GM21619 (cell line): Measurements from ENCODE around the gene CNIH4.
A peak's percentile ranks its signal among the peaks of the same experiment; 100 is the strongest.
"Not testable (repeated sequence)": the region's sequence is repeated elsewhere in the genome, so short reads cannot be mapped to it uniquely, and the experiment has no call there.

Experiments
- ATAC-seq: cut with Tn5 transposase; IDR thresholded peaks from one replicate; pipeline ENCODE4 v1.9.1; 2021; ENCODE audit not compliant: unreplicated experiment

CNIH4 gene

DNA sequence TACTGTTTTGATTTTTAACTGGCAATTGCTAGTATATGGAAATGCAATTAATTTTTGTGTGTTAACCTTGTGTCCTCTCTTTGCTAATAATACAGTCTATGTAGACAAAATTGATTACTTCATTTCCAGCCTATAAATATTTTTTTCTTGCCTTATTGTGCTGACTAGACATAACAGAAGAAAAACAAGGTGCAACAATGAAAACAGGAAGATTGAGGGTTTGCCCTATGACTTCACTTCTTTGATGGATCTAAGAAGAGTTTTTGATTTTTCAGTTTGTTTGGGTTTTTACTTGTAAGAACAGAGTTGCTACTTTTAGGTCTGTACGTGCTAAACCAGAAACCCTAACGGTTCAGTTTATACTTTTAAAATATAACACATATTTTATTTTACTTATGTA is 8.5 kb upstream of the CNIH4 start:
- no peak for ATAC-seq

- not testable (repeated sequence) for ATAC-seq
These were observed 7.0 kb upstream of the CNIH4 start for GRCh38 chr1:224349716-224350115.

GRCh38 chr1:224352436-224353085 is 4.1 kb upstream of the CNIH4 start:
- not testable (repeated sequence) for ATAC-seq

- no peak for ATAC-seq
These were observed 2.4 kb upstream of the CNIH4 start for GRCh38 chr1:224353975-224354925.

DNA sequence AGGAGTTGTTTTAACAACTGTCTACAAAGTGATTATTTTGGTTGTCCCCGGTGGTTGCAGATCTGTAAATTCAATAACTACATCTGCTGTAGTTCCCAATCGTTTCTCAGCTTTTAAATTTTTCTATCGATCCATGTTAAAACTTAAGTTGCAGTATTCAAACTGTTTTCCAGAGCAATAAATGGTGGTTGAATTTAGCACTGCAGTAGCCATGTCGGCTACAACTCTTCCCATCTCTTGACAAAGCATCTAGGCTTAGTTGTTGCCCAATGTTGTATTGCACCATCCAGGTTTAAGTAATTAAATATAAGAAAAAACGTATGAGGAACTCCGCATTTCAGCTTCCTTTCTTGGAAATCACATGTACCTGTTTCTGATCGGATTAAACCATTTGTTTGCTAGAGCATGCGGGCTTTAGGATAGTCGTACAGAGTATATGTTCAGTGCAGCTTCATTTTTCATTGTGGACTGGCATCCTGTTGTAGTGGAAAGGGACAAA is 996 bp downstream of the CNIH4 start:
- ATAC-seq, result no peak

GRCh38 chr1:224358237-224358636 is 1.6 kb downstream of the CNIH4 start:
- ATAC-seq, result no peak

DNA sequence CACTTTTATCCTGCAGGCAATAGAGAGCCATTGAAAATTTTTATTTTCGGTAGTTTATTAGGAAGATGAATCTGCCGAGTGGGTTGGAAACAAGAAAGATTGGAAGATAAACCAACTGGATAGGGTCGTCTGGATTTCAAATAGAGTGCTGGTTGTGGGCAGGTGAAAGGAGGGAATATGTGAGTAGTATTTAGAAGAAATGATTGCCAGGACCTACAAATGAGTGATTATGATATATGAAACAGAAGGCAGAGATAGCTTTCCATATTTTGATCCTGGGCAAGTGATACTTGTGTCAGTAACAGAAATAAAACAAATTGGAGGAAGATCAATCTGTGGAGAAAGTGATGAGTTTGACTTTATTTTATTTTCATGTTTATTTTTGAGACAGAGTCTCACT is 2.5 kb downstream of the CNIH4 start:
- ATAC-seq, result no peak

DNA sequence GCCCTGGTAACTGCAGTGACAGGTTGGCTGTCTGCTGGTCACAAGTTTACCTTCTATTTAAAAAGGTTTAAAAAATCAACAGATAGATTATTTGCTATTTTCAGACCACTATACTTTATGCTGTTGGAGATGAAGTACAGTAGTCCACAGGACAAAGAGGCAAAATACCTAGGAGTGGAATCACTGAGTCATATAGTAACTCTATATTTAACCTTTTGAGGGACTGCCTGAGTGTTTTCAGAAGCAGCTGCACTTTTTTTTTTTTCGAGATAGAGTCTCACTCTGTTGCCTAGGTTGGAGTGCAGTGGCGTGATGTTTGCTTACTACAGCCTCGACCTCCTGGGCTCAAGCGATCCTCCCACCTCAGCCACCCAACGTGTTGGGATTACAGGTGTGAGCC is 11.7 kb downstream of the CNIH4 start:
- ATAC-seq, result peak; percentile 65

- ATAC-seq, result no peak
These were observed 16.4 kb downstream of the CNIH4 start for GRCh38 chr1:224373008-224373590.

DNA sequence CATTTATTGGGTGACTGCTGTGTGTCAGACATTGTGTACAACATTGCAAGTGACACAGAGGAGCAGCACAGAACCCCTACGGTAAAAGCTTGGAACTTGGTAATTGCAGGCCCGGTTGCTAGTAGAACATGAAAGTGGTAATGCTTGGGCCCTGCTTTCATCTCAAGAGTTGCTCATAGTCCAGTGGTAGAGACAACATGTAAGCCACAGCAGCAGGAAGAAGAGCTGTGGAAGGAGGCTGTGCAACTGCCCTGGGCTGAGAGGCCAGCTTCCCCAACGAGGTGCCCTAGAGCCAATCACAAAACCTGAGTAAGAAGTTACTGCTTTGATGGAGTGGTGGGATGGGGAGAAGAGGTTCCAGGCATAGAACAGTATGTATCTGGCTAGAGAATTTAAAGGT is 18.4 kb downstream of the CNIH4 start:
- ATAC-seq, result no peak

DNA sequence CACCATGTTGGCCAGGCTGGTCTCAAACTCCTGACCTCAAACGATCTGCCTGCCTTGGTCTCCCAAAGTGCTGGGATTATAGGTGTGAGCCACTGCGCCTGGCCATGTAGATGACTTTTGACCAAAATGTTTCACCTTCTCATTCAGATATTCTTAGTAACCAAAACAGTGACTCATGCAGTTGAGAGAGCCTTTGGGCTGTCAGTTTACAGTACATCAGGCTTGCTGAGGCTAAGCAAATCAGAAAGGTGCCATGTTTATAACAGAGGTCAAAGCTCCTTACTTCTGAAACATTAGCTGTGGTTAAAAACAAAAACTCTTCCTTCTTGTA is 21.0 kb downstream of the CNIH4 start:
- peak; percentile 72 for ATAC-seq

- peak; percentile 33 for ATAC-seq
These were observed 22.4 kb downstream of the CNIH4 start for GRCh38 chr1:224378855-224379631.

DNA sequence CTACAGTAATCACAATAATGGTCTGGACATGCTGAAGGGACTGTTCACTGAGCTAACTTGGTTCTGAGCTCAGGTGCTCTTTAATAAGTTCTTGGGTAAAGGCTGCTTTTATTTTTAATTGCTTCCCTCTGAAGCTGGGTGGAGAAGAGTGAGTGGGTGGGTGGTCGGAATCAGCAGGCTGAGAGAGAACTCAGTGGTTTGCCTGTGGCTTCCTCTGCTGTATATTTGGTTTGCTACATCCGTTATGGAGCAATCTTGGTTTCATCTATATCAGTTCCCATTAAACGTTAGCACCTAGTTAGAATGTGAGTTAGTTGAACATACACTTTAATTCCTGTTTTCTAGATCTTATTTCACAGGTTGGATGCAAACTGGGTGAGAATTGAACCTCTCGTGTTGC is 23.3 kb downstream of the CNIH4 start:
- peak; percentile 61 for ATAC-seq

GRCh38 chr1:224381880-224382548 is 25.3 kb downstream of the CNIH4 start:
- no peak for ATAC-seq

DNA sequence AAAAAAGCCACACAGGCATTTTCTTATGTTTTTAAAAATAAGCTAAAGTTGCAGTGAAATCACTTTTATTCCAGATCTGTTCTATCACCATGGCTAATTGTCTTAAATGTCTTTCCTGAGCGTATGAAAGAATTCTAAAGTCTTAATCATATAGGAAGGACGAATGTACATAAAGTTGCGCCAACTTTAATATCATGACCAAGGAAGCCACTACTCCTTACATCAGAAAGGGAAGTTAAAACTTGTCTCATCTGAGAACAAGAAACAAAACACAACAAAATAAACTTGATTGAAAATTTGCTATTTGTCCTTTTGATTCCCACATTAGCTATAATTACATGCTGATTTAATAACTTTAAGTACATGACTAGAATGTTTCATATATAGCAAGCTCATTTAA is 26.5 kb downstream of the CNIH4 start:
- ATAC-seq, result no peak

DNA sequence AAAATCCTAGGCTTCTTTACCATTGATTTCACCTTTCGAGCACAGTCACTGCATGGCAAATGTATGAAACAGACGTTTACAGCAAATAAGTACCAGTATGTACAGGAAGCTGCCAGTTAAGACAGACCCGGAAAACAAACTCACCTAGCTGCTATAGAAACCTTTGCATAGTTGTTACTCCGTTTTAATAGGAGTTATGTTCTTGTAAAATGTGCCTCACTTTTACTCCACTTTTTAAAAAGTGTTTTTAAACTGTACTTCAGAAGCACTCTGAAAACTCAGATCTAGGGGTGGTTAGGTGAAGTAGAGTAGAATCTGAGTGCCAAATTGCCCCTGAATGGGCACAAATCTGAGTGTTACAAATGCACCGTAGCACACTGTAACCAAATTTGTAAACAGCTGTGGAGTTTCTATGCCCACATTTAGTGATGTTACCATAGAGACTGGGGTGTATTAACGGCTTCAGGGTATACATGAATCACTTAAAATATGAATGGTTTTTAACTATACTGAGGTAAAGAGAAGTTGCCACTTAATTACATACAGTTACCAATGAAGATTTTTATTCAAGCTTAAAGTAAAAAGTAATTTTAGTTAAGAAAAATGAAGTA is 30.7 kb downstream of the CNIH4 start:
- no peak for ATAC-seq

- ATAC-seq, result no peak
These were observed 31.3 kb downstream of the CNIH4 start for GRCh38 chr1:224387943-224388342.

GRCh38 chr1:224390517-224390916 is 33.8 kb downstream of the CNIH4 start:
- no peak for ATAC-seq

GRCh38 chr1:224392411-224393249 is 36.0 kb downstream of the CNIH4 start:
- ATAC-seq, result no peak
